Stimulated activated memory B cell treated with anti-CD40 and anti-IgM and Interleukin-4, amounts not matched to agents 10 μg/mL and 1 μg/mL and 100 μg/mL, for 72 hours (primary cell): ENCODE results near the gene FBXL5.

Experiments
- ATAC-seq: fragments of 150-1000 bp; cut with Tn5 transposase; 2 replicates; pipeline ENCODE4 v1.10.0; 2021
- H3K27ac Mint-ChIP-seq: one replicate; pipeline ENCODE4 v1.8.0; 2022; ENCODE audit warnings: mild to moderate bottlenecking, mixed read lengths
- H3K27me3 Mint-ChIP-seq: one replicate; pipeline ENCODE4 v1.8.0; 2022; ENCODE audit warnings: mixed read lengths
- H3K36me3 Mint-ChIP-seq: one replicate; pipeline ENCODE4 v1.8.0; 2022; ENCODE audit warnings: mixed read lengths
- H3K4me1 Mint-ChIP-seq: one replicate; pipeline ENCODE4 v1.8.0; 2022; ENCODE audit warnings: mixed read lengths
- H3K4me3 Mint-ChIP-seq: one replicate; pipeline ENCODE4 v1.8.0; 2022; ENCODE audit warnings: mild to moderate bottlenecking, moderate library complexity, mixed read lengths
- H3K9me3 Mint-ChIP-seq: one replicate; pipeline ENCODE4 v1.8.0; 2022; ENCODE audit warnings: mixed read lengths

FBXL5 gene

GRCh38 chr4:15569746-15570145 is 85.4 kb downstream of the FBXL5 start:
- no peaks in the 10 kb centered on the region for H3K9me3 Mint-ChIP-seq

GRCh38 chr4:15568821-15569220 is 86.3 kb downstream of the FBXL5 start:
- Mint-ChIP-seq H3K27ac (no peak overlapping the region), H3K4me3 (no peak overlapping the region), H3K36me3 (peaks cover 47% of the 10 kb centered on the region), H3K9me3 (no peaks in the 10 kb centered on the region), H3K27me3 (no peaks in the 10 kb centered on the region), H3K4me1 (no peaks in the 10 kb centered on the region)
- no peak for ATAC-seq

More at GRCh38 chr4:15569746-15570145, 85.4 kb downstream of the FBXL5 start:
- H3K27ac Mint-ChIP-seq: no peak overlapping the region
- H3K4me3 Mint-ChIP-seq: no peak overlapping the region
- ATAC-seq: no peak
- no peaks in the 10 kb centered on the region for H3K4me1 Mint-ChIP-seq
- peaks cover 46% of the 10 kb centered on the region for H3K36me3 Mint-ChIP-seq
- no peaks in the 10 kb centered on the region for H3K27me3 Mint-ChIP-seq

- H3K36me3 Mint-ChIP-seq: peaks cover 48% of the 10 kb centered on the region
- no peak for ATAC-seq
- no peak overlapping the region for H3K27ac Mint-ChIP-seq
- H3K9me3 Mint-ChIP-seq: no peaks in the 10 kb centered on the region
- peaks cover 16% of the 10 kb centered on the region for H3K4me1 Mint-ChIP-seq
- H3K4me3 Mint-ChIP-seq: no peak overlapping the region
- no peaks in the 10 kb centered on the region for H3K27me3 Mint-ChIP-seq
These were observed 91.3 kb downstream of the FBXL5 start for GRCh38 chr4:15563871-15564270.

- Mint-ChIP-seq H3K27ac (no peak overlapping the region), H3K27me3 (no peaks in the 10 kb centered on the region)
These were observed 92.5 kb downstream of the FBXL5 start for GRCh38 chr4:15562623-15563022.

GRCh38 chr4:15562114-15562513 is 93.0 kb downstream of the FBXL5 start:
- Mint-ChIP-seq H3K27me3 (no peaks in the 10 kb centered on the region), H3K4me3 (no peak overlapping the region), H3K36me3 (peaks cover 31% of the 10 kb centered on the region), H3K27ac (no peak overlapping the region), H3K9me3 (no peaks in the 10 kb centered on the region), H3K4me1 (peaks cover 16% of the 10 kb centered on the region)
- ATAC-seq: no peak

More at GRCh38 chr4:15562623-15563022, 92.5 kb downstream of the FBXL5 start:
- Mint-ChIP-seq H3K9me3 (no peaks in the 10 kb centered on the region), H3K36me3 (peaks cover 36% of the 10 kb centered on the region), H3K4me1 (peaks cover 16% of the 10 kb centered on the region), H3K4me3 (no peak overlapping the region)
- ATAC-seq: no peak

- Mint-ChIP-seq H3K27ac (no peak overlapping the region), H3K36me3 (peaks cover 13% of the 10 kb centered on the region), H3K9me3 (no peaks in the 10 kb centered on the region), H3K27me3 (no peaks in the 10 kb centered on the region), H3K4me3 (no peak overlapping the region), H3K4me1 (peaks cover 16% of the 10 kb centered on the region)
- no peak for ATAC-seq
These were observed 96.6 kb downstream of the FBXL5 start for GRCh38 chr4:15558561-15558960.

GRCh38 chr4:15557786-15558550 is 97.2 kb downstream of the FBXL5 start:
- Mint-ChIP-seq H3K36me3 (peaks cover 8% of the 10 kb centered on the region), H3K27me3 (no peaks in the 10 kb centered on the region), H3K27ac (no peak overlapping the region), H3K4me1 (peaks cover 16% of the 10 kb centered on the region), H3K4me3 (no peak overlapping the region), H3K9me3 (no peaks in the 10 kb centered on the region)
- ATAC-seq: no peak

- no peak for ATAC-seq
These were observed 98.6 kb downstream of the FBXL5 start for GRCh38 chr4:15556511-15557092.

More at GRCh38 chr4:15556511-15557092, 98.6 kb downstream of the FBXL5 start:
- Mint-ChIP-seq H3K4me3 (no peak overlapping the region), H3K9me3 (no peaks in the 10 kb centered on the region), H3K4me1 (peaks cover 5% of the 10 kb centered on the region), H3K27me3 (no peaks in the 10 kb centered on the region), H3K27ac (no peak overlapping the region), H3K36me3 (no peaks in the 10 kb centered on the region)
